NCI-H1436 (cell line): ENCODE measurements around the gene PYROXD2.

Experiments used
- DNase-seq: peaks from one replicate; lab custom pipeline; 2025; lab: John Stamatoyannopoulos, UW

The PYROXD2 gene

GRCh38 chr10:98414932-98415730 lies at the start of gene PYROXD2:
PYROXD2 (minus strand) TSS chr10:98415182; CDS start chr10:98415135, 47 bp downstream.
- DNase-seq: peak; percentile 91

- no peak for DNase-seq
These were observed 49.2 kb upstream of the PYROXD2 start for GRCh38 chr10:98463976-98464754.

- DNase-seq: no peak
These were observed 48.0 kb upstream of the PYROXD2 start for GRCh38 chr10:98463016-98463415.

DNA sequence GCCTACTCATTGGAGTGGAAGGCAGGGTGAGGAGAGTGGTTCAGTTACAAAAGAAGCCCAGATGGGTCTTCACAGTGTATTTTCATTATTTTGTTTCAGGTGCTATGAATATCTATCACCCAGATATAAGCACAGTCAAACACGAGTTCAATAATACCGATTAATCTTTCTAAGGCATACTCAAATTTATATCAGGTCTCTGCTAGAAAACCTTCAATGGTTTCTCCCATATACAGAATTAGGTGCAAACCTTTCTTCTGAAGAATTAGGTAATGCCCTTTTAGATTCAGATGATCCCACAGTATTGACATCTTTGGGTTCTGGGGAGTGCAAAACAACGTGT lies 46.5 kb upstream of the PYROXD2 start:
- DNase-seq: no peak

DNA sequence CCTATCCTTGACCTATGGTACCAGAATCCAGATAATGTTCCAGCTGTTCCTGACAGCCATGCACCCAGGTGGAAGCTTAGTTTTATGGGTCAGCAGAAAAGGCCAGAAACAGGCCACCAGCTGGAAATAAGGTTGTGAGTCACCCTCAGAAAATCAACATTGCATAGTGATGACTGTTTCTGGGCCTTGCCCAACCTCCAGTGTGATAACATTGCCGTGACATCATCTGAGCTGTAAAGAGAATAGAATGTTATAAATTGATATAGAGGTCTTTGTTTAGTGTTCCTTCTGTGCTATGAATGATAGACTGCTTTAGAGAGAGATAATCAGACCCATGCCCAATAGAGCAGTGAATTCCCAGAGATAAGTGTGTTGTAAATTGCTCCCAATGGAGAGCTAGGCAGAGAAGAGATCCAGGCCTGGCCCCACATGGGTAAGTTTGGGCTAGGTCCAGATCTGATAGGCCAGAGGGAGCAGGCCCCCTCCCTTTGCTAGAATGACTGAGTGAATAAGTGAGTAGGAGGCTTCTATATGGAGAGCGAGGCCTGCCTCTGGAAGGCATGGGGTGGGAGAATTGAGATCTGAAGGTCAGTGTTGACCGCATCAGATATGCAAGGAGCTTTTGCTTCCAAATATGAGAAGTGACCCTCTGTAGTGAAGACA lies 46.0 kb upstream of the PYROXD2 start:
- no peak for DNase-seq

DNA sequence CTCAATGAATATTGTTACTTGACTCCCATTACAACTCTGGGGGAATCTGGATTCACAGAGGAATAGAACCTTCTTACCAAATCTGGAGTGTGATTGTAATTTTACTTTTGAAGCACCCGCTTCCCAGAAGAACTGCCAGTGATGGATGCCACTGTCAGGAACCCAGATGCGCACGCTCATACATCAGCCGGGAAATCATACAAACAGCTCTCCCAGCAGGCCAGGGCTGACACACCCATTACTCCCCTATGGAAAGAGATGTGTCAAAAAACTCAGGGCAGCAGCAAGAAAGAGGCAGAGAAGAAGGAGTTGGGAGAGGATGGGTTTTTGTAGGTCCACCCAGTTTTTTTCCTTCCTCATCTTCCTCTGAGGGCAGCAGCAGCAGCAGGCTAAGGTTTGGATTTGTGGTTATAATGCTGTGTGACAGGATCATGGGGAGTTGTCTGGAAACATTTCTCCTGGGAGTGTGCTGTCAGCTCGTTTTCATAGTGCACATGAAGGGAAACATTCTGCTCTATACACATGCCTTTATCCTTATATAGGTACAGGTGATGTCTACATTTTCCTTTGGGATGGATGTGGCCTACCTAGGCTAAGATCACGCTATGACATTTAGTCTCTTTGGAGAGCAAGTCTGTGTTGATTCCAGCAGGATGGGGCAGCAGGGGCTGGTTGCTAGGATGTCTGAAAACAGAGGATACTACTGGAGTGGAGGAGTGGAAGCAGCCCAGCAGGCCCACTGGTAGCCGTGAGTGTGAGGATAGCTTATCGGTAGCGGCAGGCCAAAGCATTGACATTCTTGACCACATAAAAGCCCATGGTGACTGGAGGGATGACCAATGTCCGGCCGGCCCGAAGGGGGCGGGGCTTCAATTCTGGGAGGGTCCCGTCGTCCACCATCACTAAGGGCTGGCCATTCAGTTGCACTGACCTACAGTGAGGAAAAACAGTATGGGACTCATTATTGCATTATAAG lies 44.1 kb upstream of the PYROXD2 start:
- no peak for DNase-seq

GRCh38 chr10:98457721-98458120 lies 42.7 kb upstream of the PYROXD2 start:
- no peak for DNase-seq

DNA sequence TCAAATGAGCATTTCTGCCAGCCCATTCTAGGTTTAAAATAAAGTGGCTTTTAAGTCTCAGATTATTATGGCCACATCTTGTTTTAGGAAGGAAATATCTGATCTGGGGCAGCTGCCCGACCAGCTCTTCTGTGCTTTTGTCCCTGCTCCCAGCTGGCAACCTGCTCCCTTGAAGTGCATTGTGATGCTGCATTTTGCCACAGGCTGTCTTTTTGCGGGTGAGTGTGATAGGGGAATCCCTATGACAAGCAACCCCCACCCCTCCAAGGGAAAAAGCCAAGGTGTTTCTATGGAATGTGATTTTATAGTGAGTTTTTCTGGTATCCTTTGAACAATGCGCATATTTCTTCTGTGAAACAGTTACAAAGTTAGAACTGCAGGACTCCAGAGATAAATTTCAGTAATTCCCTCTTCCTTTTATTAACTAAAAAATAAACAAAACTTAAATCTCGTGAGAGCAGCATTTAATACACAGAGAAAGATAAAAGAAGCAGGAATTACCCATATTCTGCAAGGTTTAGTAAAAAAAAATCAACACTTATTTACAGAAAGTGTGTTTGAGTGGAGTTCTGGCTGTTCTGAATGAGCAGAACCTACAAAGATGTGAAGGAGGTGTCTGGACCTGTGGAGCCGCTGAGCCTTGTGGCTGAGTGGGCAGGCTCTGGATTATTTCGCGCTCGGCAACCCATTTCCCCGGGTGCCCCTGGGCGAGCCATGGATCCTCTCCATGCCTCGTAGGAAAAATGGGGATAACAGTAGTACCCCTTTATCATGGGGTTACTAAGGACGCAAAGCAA lies 41.9 kb upstream of the PYROXD2 start:
- no peak for DNase-seq

DNA sequence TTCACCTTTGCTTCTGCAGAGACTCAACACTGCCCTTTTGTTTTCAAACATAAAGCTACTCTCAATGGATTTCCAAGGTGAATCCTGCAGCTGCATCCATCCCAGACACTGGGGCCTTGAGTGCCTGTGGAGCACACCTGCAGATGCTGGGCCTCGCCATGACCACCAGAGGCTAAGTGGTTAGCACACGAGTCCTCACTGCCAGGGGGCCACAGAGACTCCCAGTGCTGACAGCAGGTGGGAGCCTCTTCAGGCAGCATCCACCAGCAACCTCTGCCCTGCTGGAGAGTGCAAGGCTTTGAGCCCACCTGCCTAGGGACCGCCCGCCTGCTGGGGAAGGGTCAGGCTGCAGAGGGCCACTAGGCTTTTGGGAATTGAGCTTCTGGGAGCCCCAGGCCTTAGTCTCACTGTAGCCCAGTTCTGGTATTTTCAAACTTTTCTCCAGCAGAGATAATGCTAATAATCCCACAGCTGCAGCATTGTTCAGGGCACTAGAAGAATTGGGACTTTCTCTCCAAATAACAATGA lies 41.1 kb upstream of the PYROXD2 start:
- no peak for DNase-seq

DNA sequence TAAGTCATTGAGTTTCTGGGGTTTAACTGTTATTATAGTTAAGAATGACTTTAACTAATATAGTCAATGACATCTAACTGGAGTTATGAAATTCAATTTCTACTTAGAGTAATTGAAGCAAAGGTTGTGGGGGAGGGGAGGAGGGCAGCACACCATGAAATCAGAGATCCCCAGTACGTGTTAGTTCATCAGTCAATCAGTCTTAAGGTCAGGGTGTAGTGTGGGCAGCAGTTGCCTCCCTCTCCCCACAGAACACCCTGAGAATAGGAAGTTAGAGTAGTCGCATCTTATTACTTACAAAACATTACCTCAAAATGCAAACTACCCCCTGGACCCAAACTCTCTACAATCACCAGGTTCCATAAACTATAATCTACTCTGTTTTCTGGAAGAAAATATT lies 38.7 kb upstream of the PYROXD2 start:
- no peak for DNase-seq

- no peak for DNase-seq
These were observed 35.6 kb upstream of the PYROXD2 start for GRCh38 chr10:98450618-98451017.

- DNase-seq: no peak
These were observed 34.3 kb upstream of the PYROXD2 start for GRCh38 chr10:98449287-98449686.

DNA sequence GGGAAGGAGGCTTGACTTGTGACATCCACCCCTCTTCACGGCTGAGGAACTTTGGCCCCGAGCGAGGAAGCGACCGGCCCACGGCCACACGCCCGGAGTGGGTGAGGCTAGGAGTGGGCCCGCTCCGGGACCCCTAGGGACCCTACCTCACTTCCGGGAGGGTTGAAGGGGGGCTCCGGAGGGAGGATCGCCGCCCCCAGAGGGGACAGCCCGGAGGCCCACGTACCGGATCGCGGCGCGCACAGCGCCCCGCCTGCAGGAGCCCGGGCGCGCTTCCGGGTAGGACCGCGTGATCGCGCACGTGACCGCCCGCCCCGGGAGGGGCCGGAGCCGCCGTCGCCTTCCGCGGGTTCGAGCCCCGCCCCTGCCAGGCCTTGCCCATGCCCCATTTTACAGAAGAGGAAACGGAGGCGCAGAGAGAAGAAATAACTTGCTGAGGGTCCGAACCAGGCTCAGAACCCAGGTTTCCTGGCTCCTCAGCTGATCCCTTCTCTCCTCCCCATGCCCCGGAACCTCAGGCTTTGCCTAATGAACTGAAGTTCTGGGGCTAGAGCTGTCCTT lies 31.8 kb upstream of the PYROXD2 start, which contains the start of gene HPS1:
TSS of gene HPS1 (minus strand) at position 275 of the 561 bp plus-strand sequence. CDS start 3,695 bp downstream, outside the sequence.
- peak; percentile 80 for DNase-seq

DNA sequence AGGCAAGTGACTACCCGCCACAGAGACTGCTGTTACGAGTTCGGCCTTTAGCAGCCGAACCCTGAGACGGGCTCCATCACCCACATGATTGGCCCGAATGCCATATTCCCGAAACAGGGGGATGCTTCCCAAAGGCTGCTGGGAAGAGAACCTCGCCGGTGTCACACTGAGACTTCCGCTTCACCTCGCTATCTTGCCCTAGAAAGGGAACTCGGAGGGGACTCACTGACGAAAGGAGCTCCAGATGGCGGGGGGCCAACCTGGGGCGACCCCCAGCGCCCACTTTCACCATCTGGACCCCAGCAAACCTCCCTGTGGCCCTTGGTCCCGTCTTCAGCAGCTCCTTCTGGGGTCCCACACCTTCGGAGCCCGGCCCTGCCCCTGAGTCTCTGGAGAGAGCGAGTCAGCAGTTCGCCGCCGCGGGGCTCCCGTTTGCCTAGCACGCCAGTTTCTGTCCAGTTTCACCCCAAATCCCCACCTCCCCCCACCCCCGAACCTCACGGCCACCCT lies 31.2 kb upstream of the PYROXD2 start:
- no peak for DNase-seq

- no peak for DNase-seq
These were observed 30.3 kb upstream of the PYROXD2 start for GRCh38 chr10:98445200-98445812.

DNA sequence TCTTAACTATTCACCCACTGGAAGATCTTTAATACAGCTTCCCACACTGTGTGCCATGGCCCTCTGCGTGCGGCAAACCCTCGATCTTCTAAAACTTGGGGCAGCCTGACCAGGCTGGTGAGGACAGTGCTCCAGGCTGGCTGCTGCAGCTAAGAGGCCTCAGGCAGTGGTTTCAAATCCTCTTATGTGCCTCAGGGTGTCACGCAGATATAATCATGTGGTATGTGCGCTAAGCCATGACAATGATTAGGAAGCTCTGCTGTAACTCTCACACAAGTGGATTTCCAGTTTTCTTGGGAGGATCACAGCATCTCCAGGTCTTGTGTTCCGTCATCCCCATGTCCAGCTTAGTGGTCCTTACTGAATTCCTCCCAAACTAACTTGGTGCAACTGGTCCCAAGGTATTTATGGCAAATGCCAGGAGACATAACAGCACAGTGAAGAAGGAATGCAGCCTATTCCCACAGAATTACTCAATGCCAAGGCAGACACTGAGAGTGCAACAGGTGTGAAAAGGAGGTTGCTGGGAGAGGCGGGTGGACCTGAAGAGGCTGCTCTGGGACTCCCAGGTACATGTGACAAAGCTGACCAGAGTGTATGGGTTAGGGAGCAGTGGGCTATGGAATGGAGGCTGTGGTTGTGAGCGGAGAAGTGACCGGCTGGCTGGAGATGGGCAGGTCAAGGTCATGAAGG lies 29.5 kb upstream of the PYROXD2 start:
- DNase-seq: no peak

- DNase-seq: no peak
These were observed 23.7 kb upstream of the PYROXD2 start for GRCh38 chr10:98438715-98439114.

DNA sequence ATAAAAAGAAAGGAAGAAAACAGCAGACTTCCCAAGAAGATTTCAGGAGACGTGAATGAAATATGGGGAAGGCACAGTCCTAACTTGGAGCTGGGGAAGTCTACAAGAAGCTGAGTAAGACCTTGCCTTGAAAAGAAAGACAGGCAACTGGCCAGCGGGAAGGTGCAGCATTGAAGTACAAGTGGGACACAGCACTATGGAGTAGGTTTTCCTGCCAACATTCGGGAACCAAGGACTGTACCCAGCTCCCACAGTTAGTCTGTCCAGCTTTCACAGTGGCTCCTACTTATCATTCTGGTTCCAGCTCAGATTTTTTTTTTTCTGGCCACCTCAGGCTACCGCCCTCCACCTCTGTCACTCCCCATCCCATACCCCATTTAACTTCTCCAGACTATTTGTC lies 21.7 kb upstream of the PYROXD2 start:
- no peak for DNase-seq

- no peak for DNase-seq
These were observed 20.2 kb upstream of the PYROXD2 start for GRCh38 chr10:98435178-98435577.
